ENCODE measurements around the gene ZNF490.

- TF ChIP-seq, protein P1, sequence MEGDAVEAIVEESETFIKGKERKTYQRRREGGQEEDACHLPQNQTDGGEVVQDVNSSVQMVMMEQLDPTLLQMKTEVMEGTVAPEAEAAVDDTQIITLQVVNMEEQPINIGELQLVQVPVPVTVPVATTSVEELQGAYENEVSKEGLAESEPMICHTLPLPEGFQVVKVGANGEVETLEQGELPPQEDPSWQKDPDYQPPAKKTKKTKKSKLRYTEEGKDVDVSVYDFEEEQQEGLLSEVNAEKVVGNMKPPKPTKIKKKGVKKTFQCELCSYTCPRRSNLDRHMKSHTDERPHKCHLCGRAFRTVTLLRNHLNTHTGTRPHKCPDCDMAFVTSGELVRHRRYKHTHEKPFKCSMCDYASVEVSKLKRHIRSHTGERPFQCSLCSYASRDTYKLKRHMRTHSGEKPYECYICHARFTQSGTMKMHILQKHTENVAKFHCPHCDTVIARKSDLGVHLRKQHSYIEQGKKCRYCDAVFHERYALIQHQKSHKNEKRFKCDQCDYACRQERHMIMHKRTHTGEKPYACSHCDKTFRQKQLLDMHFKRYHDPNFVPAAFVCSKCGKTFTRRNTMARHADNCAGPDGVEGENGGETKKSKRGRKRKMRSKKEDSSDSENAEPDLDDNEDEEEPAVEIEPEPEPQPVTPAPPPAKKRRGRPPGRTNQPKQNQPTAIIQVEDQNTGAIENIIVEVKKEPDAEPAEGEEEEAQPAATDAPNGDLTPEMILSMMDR (IDR thresholded peaks at IDR 0.05), result no peak
- TF ChIP-seq POLR2AphosphoS5 (IDR thresholded peaks at IDR 0.05) (no peak), POLR2A (IDR thresholded peaks at IDR 0.05) (no peak), EP300 (IDR thresholded peaks at IDR 0.05) (no peak)
These were observed 26.0 kb upstream of the ZNF490 start for GRCh38 chr19:12636631-12637030.
